Measurements from ENCODE around the gene TSPAN16. TPM values are rescaled to one million over a fixed set of nuclear protein-coding genes. Genes with fewer than 3 reads are reported as not detected.

Gene TSPAN16
- total and polyA plus RNA-seq, 2 of the 13 experiments (the other 11 are each of a cell fraction or from before 2014, with no cell fraction given) = not detected

DNA sequence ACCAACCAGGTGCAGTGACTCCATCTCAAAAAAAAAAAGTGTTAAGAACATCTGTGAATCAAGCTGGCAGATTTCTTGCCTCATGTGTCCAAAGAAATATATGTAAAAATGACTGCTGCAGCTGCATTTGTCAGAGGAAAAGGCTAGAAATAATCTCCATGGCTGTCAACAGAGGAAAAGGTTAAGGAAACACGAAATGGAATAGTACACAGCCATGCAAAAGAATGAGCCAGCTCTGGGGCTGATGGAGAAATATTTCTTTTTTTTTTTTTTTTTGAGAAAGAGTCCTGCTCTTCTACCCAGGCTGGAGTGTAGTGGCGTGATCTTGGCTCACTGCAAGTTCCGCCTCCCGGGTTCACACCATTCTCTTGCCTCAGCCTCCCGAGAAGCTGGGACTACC is 36.9 kb downstream of the TSPAN16 start:
- CTCF ChIA-PET (ENCODE audit: low intra/inter-chr PET ratio, low total read pairs) = no interaction called here
- peaks cover under 1% of the 10 kb centered on the region for H3K4me1 ChIP-seq (ENCODE audit: insufficient read depth, low read length)
- TF ChIP-seq FOXO1 (CRISPR knock-in tag; IDR thresholded peaks at IDR 0.05) = no peak
- TF ChIP-seq ZNF367 (CRISPR knock-in tag; IDR thresholded peaks at IDR 0.05; ENCODE audit: borderline replicate concordance) = no peak
- TF ChIP-seq, protein P1, sequence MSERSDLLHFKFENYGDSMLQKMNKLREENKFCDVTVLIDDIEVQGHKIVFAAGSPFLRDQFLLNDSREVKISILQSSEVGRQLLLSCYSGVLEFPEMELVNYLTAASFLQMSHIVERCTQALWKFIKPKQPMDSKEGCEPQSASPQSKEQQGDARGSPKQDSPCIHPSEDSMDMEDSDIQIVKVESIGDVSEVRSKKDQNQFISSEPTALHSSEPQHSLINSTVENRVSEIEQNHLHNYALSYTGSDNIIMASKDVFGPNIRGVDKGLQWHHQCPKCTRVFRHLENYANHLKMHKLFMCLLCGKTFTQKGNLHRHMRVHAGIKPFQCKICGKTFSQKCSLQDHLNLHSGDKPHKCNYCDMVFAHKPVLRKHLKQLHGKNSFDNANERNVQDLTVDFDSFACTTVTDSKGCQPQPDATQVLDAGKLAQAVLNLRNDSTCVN (CRISPR knock-in tag; IDR thresholded peaks at IDR 0.05; ENCODE audit: borderline replicate concordance) = no peak
- TF ChIP-seq, protein P2, sequence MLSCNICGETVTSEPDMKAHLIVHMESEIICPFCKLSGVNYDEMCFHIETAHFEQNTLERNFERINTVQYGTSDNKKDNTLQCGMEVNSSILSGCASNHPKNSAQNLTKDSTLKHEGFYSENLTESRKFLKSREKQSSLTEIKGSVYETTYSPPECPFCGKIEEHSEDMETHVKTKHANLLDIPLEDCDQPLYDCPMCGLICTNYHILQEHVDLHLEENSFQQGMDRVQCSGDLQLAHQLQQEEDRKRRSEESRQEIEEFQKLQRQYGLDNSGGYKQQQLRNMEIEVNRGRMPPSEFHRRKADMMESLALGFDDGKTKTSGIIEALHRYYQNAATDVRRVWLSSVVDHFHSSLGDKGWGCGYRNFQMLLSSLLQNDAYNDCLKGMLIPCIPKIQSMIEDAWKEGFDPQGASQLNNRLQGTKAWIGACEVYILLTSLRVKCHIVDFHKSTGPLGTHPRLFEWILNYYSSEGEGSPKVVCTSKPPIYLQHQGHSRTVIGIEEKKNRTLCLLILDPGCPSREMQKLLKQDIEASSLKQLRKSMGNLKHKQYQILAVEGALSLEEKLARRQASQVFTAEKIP (CRISPR knock-in tag; IDR thresholded peaks at IDR 0.05; ENCODE audit: borderline replicate concordance) = no peak
- TF ChIP-seq, protein P3, sequence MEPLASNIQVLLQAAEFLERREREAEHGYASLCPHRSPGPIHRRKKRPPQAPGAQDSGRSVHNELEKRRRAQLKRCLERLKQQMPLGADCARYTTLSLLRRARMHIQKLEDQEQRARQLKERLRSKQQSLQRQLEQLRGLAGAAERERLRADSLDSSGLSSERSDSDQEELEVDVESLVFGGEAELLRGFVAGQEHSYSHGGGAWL (CRISPR knock-in tag; IDR thresholded peaks at IDR 0.05) = no peak
- no peak for TF ChIP-seq SMAD9 (CRISPR knock-in tag; IDR thresholded peaks at IDR 0.05)
- TF ChIP-seq, protein P4, sequence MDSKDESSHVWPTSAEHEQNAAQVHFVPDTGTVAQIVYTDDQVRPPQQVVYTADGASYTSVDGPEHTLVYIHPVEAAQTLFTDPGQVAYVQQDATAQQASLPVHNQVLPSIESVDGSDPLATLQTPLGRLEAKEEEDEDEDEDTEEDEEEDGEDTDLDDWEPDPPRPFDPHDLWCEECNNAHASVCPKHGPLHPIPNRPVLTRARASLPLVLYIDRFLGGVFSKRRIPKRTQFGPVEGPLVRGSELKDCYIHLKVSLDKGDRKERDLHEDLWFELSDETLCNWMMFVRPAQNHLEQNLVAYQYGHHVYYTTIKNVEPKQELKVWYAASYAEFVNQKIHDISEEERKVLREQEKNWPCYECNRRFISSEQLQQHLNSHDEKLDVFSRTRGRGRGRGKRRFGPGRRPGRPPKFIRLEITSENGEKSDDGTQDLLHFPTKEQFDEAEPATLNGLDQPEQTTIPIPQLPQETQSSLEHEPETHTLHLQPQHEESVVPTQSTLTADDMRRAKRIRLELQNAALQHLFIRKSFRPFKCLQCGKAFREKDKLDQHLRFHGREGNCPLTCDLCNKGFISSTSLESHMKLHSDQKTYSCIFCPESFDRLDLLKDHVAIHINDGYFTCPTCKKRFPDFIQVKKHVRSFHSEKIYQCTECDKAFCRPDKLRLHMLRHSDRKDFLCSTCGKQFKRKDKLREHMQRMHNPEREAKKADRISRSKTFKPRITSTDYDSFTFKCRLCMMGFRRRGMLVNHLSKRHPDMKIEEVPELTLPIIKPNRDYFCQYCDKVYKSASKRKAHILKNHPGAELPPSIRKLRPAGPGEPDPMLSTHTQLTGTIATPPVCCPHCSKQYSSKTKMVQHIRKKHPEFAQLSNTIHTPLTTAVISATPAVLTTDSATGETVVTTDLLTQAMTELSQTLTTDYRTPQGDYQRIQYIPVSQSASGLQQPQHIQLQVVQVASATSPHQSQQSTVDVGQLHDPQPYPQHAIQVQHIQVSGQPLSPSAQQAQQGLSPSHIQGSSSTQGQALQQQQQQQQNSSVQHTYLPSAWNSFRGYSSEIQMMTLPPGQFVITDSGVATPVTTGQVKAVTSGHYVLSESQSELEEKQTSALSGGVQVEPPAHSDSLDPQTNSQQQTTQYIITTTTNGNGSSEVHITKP (CRISPR knock-in tag; IDR thresholded peaks at IDR 0.05; ENCODE audit: low read depth) = no peak
- TF ChIP-seq TBX2 (CRISPR knock-in tag; IDR thresholded peaks at IDR 0.05; ENCODE audit: borderline replicate concordance) = no peak

More for the DNA sequence above, 36.9 kb downstream of the TSPAN16 start:
- POLR2A ChIA-PET = interaction anchor here (1.2 to 1.4 kb wide), 2 partner anchors 9 to 13 kb away, joined by 3 to 4 read pairs; partner anchors contain the start of genes CCDC159 and TMEM205
- ATAC-seq = no peak
- Histone ChIP-seq H3K36me3 (replicated peaks in 1 of 2; ENCODE audit: control insufficient read depth in 1 of 2, insufficient read depth in 2 of 2, low read length in 2 of 2) (peaks cover 0 to 2% of the 10 kb centered on the region in 2 experiments; a peak in 1 of 5 replicates), H3K27ac (ENCODE audit: extremely low read length, insufficient read depth, low read length) (no peak overlapping the region), H3K79me2 (ENCODE audit: insufficient read depth, low read length) (no peaks in the 10 kb centered on the region), H4K20me1 (ENCODE audit: insufficient read depth, low read length) (no peaks in the 10 kb centered on the region), H3K4me3 (replicated peaks in 1 of 3; ENCODE audit: insufficient read depth in 1 of 3, low read depth in 2 of 3, low read length in 3 of 3) (no peak overlapping the region), H3K4me2 (ENCODE audit: low read depth, low read length) (no peak overlapping the region), H3K9ac (ENCODE audit: insufficient read depth, low read depth, low read length) (no peak overlapping the region), H3K9me3 (ENCODE audit: low read length) (no peaks in the 10 kb centered on the region), H3K27me3 (ENCODE audit: control insufficient read depth in 1 of 2, insufficient read depth in 2 of 2, low read length in 2 of 2) (no peaks in the 10 kb centered on the region), H2AFZ (ENCODE audit: low read length) (no peak overlapping the region)
- DNase-seq (ENCODE audit: low spot score) = no peak
- no TSS peak for BruUV-seq (replicated peaks)
- intact Hi-C loops (cut with micrococcal nuclease; ENCODE audit: unreplicated experiment) (no loop called here), in situ Hi-C loops (cut with HindIII; ENCODE audit: extremely low pct_ligation_motif_present, low pct_unique_long_range_greater_than_20kb) (no loop called here)
- no peak for FAIRE-seq
- WGBS (ENCODE audit: low lambda C conversion rate) = 97% methylated on average over 5 of the region's 5 CpGs
